ENCODE results near the gene ACSS2.

Gene ACSS2

DNA sequence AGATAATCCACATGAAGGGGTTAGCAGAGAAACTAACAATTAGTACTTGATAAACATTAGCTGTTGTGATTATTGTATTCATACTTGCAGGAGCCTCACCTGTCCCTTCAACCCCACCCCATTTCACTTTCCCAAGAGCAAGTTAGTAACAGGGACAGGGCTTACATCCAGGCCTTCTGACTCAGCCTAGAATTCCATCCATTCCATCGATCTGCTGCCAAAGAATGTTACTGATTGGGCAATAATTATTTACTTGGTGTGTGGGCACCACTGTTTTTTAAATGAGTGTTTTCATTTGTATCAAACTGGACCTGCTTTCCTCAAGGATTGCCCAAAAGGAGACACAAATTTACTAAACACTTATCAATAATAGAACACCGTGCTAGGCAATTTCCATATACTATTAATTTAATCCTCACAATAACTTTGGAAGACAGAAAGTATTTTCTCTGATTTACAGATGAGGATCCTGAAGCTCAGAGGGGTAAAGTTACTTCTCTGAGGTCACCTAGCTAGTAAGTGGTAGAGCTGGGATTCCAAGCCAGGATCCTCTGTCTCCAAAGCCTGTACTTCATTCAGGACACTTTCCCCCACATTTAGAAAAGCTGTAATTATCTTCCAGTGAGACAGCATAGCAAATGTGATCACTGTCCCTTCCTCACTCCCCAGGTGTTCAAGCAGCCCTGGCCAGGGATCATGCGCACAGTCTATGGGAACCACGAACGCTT lies 46.4 kb downstream of the ACSS2 start:
- no peak for DNase-seq (ENCODE audit: insufficient read length)
- TF ChIP-seq TAF1 (IDR thresholded peaks at IDR 0.05; ENCODE audit: borderline replicate concordance, low read depth, low read length): no peak
- no peak for TF ChIP-seq POLR2A (IDR thresholded peaks at IDR 0.05; ENCODE audit: low read depth, low read length)
- TF ChIP-seq POLR2AphosphoS5 (IDR thresholded peaks at IDR 0.05; ENCODE audit: low read depth, low read length): no peak

DNA sequence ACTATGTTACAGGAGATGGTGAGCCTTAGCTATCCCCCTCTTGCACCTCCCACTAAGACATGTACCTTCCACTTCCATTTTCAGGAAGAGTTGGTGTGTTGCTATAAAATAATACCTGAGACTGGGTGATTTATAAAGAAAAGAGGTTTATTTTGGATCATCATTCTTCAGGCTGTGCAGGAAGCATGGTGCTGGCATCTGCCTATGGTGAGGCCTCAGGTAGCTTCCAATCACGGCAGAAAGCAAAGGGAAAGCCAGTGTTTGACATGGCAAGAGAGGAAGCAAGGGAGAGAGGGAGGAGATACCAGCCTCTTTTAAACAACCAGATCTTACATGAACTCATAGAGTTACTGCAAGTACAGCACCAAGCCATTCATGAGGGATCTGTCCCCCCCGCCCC lies 47.0 kb downstream of the ACSS2 start:
- no peak for DNase-seq (ENCODE audit: insufficient read length)
- no peak for FAIRE-seq
- TF ChIP-seq POLR2AphosphoS5 (IDR thresholded peaks at IDR 0.05; ENCODE audit: low read depth, low read length) (no peak), TAF1 (IDR thresholded peaks at IDR 0.05; ENCODE audit: borderline replicate concordance, low read depth, low read length) (no peak), POLR2A (IDR thresholded peaks at IDR 0.05; ENCODE audit: low read depth, low read length) (no peak)

More for the DNA sequence above, 46.4 kb downstream of the ACSS2 start:
- FAIRE-seq: no peak

DNA sequence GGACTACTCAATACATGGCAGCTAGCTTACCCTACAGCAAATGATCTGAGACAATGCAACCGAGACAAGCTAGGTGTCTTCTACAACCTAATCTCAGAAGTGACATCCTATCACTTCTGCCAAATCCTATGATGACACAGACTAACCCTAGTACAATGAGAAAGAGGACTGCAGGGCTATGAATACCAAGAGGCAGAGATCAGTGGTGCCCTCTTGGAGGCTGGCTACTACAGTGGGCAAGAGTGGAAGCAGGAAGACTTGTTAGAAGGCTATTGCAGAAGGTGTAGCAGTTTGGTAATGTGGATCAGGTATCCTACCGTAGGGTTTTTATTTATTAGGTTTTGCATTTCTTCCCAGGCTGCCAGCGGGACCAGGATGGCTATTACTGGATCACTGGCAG lies 48.9 kb downstream of the ACSS2 start:
- no peak for TF ChIP-seq POLR2AphosphoS5 (IDR thresholded peaks at IDR 0.05; ENCODE audit: low read depth, low read length)
- no peak for TF ChIP-seq TAF1 (IDR thresholded peaks at IDR 0.05; ENCODE audit: borderline replicate concordance, low read depth, low read length)
- DNase-seq (ENCODE audit: insufficient read length) (no peak), FAIRE-seq (no peak)

DNA sequence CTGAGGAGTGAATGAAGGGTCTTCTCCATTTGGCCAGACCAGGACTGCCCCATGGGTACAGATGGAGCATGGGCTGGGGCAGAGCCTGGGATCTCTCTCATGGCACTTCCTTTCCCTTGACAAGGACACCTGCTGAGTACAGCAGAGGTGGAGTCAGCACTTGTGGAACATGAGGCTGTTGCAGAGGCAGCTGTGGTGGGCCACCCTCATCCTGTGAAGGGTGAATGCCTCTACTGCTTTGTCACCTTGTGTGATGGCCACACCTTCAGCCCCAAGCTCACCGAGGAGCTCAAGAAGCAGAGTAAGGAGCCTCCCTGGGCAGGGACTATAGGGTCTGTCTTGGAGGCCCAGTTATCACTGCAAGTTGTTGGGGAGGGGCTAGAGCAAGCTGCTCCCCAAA lies 49.6 kb downstream of the ACSS2 start:
- DNase-seq (ENCODE audit: insufficient read length): no peak
- TF ChIP-seq TAF1 (IDR thresholded peaks at IDR 0.05; ENCODE audit: borderline replicate concordance, low read depth, low read length): no peak
- no peak for TF ChIP-seq POLR2AphosphoS5 (IDR thresholded peaks at IDR 0.05; ENCODE audit: low read depth, low read length)
- TF ChIP-seq POLR2A (IDR thresholded peaks at IDR 0.05; ENCODE audit: low read depth, low read length): no peak
- no peak for FAIRE-seq

DNA sequence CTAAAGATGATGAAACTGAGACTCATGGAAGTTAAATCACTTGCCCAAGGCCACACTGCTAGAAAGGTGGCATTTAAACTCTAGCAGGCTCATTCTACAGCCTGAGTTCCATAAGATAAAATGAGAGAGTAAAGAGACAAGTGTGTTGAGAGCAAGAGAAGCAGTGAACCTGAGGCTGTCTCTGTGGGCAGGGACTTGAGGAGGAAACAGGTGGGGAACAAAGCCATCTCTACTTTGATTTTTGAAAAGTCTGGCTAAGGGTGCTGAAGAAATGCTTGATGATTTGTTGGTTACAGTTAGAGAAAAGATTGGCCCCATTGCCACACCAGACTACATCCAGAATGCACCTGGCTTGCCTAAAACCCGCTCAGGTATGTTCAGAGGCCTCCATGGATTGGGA lies 50.2 kb downstream of the ACSS2 start:
- FAIRE-seq: no peak
- no peak for TF ChIP-seq POLR2A (IDR thresholded peaks at IDR 0.05; ENCODE audit: low read depth, low read length)
- TF ChIP-seq POLR2AphosphoS5 (IDR thresholded peaks at IDR 0.05; ENCODE audit: low read depth, low read length): no peak
- no peak for TF ChIP-seq TAF1 (IDR thresholded peaks at IDR 0.05; ENCODE audit: borderline replicate concordance, low read depth, low read length)
- no peak for DNase-seq (ENCODE audit: insufficient read length)

DNA sequence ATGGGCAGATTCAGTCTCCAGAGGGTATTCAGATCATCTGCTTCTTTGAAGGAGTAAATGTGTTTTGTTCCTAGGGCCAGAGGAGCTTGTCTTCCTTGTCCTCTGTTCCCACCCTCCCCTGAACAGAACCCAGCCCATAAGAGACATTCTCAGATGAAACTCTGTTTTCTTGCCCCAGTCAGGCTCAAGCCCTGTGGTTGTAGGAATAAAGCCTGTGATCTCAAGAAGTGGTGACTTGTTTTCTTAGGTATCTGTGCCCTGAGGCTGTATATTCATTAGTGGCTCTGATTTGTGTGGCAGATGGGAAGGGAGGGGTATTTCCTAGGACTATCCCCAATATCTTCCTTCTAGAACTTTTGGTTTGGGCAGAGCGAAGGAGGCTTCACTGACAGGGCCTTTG lies 51.3 kb downstream of the ACSS2 start:
- DNase-seq (ENCODE audit: insufficient read length) (no peak), FAIRE-seq (no peak)
- TF ChIP-seq TAF1 (IDR thresholded peaks at IDR 0.05; ENCODE audit: borderline replicate concordance, low read depth, low read length) (no peak), POLR2AphosphoS5 (IDR thresholded peaks at IDR 0.05; ENCODE audit: low read depth, low read length) (no peak), POLR2A (IDR thresholded peaks at IDR 0.05; ENCODE audit: low read depth, low read length) (no peak)

DNA sequence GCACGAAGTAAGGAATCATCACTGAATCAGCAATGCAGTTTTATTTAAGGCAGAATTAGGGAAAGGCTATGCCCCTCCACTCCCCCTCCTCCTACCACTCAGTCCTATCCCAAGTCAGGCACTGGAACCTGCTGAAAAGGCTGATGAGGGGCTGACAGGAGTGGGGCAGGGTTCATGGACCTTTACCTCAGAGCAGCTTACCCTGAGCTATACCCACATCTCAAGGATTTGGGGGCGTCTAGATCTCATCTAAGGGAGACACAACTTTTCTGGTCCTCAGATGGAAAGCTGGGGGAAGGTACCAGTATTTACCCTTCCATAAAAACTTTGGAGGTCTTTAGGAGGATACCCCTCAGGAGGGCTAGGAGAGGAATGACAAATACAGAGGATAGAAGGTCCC lies 52.0 kb downstream of the ACSS2 start:
- DNase-seq (ENCODE audit: insufficient read length) (no peak), FAIRE-seq (no peak)
- TF ChIP-seq TAF1 (IDR thresholded peaks at IDR 0.05; ENCODE audit: borderline replicate concordance, low read depth, low read length): no peak
- no peak for TF ChIP-seq POLR2A (IDR thresholded peaks at IDR 0.05; ENCODE audit: low read depth, low read length)
- no peak for TF ChIP-seq POLR2AphosphoS5 (IDR thresholded peaks at IDR 0.05; ENCODE audit: low read depth, low read length)

DNA sequence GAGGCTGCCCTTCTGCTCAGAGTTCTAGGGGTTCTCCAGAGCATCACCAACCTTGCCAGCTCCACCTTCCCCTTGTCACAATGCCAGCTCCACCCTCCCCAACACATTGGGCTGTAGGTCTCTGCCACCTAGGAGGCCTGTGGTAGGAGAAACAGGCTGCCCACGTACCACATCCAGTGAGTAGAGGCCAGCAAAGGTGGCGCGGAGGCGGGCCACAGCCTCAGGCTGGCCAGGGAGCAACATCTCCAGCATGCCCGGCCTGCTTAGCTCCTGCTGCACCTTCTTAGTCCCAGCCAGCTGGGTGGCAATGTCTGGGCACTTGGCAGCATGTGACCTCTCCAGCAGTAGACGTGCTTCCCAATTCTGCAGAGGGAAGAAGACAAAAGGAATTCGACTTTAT lies 55.4 kb downstream of the ACSS2 start:
- TF ChIP-seq POLR2A (IDR thresholded peaks at IDR 0.05; ENCODE audit: low read depth, low read length) (no peak), POLR2AphosphoS5 (IDR thresholded peaks at IDR 0.05; ENCODE audit: low read depth, low read length) (no peak), TAF1 (IDR thresholded peaks at IDR 0.05; ENCODE audit: borderline replicate concordance, low read depth, low read length) (no peak)
- DNase-seq (ENCODE audit: insufficient read length): no peak
- no peak for FAIRE-seq

DNA sequence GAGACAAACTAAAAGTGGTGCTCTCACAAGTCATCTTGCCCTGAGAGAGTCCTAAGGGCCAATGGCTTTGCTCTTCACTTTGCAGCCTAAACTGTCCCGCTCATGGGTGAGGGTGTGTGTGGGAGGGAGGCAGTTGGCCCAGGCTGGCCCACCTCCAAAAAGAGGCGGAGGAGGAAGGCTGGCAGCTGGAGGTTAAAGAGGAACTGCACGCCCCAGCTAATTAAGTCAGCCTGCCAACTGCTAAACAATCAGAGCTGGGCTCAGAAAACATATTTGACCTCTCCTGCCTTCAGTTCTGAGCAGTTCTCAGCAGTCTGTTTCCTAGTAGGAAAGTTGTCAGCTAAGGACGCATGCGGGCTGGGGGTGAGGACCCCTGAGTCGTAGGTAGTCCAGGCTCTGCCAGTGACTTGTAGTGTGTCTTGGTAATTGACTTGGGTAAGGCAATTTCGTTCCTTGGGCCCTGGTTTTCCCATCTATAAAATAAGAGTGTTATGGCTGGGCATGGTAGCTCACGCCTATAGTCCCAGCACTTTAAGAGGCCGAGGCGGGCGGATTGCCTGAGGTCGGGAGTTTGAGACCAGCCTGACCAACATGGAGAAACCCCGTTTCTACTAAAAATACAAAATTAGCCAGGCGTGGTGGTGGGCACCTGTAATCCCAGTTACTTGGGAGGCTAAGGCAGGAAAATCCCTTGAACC lies 62.2 kb downstream of the ACSS2 start:
- FAIRE-seq (no peak), DNase-seq (ENCODE audit: insufficient read length) (no peak)
- TF ChIP-seq POLR2A (IDR thresholded peaks at IDR 0.05; ENCODE audit: low read depth, low read length) (no peak), POLR2AphosphoS5 (IDR thresholded peaks at IDR 0.05; ENCODE audit: low read depth, low read length) (no peak), TAF1 (IDR thresholded peaks at IDR 0.05; ENCODE audit: borderline replicate concordance, low read depth, low read length) (no peak)

DNA sequence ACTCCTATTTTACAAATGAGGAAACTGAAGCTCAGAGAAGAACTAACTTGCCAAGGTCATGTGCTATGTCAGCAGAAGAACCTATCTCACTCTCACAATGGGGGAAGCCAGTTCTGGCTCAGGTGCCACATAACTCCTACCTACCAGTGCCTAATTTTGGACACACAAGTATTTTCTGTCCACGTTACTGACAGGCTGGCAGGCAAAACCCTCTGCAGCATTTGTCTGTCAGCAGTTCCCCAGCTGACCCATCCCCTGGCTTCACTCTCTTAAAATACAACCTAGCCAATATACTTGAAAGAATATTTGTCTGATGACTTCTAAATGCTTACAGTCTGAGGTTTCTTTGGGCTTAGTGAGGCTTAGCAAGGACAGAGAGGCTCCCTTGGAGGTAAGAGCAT lies 63.7 kb downstream of the ACSS2 start:
- FAIRE-seq (no peak), DNase-seq (ENCODE audit: insufficient read length) (no peak)
- no peak for TF ChIP-seq POLR2AphosphoS5 (IDR thresholded peaks at IDR 0.05; ENCODE audit: low read depth, low read length)
- no peak for TF ChIP-seq TAF1 (IDR thresholded peaks at IDR 0.05; ENCODE audit: borderline replicate concordance, low read depth, low read length)
- no peak for TF ChIP-seq POLR2A (IDR thresholded peaks at IDR 0.05; ENCODE audit: low read depth, low read length)

DNA sequence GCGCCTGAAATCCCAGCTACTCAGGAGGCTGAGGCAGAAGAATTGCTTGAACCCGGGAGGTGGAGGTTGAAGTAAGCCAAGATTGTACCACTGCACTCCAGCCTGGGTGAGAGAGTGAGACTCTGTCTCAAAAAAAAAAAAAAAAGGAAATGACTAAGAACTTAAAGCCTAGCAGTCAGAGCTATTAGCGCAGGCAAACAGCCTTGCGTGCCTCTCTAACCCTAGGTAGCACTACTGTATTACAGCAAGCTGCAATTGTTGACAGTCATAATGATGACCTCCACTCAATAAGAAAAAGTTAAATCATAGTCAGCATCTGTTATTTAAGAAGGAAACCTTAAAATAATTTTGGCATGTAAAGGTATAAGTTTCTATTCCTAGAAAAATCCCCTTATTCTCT lies 64.8 kb downstream of the ACSS2 start:
- TF ChIP-seq POLR2AphosphoS5 (IDR thresholded peaks at IDR 0.05; ENCODE audit: low read depth, low read length) (no peak), POLR2A (IDR thresholded peaks at IDR 0.05; ENCODE audit: low read depth, low read length) (no peak), TAF1 (IDR thresholded peaks at IDR 0.05; ENCODE audit: borderline replicate concordance, low read depth, low read length) (no peak)
- FAIRE-seq (no peak), DNase-seq (ENCODE audit: insufficient read length) (no peak)

DNA sequence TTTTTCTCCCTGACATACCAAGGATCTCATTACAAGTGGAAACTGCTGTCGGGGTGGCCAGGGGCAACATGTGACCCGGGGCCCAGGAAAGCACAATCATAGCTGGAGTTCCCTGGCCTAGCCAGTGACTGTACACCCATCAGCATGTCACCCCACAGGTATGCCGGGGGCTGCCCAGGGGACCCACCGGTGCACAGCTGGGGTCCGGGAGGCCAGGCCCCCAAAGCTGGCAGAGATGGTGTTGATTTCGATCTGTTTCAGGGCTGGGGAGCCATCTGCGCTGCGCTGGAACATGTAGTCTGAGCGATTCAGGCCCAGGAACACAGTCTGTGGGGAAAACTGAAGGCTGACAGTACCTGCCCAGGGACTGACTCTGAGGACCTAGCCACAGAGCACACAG lies 65.9 kb downstream of the ACSS2 start:
- TF ChIP-seq TAF1 (IDR thresholded peaks at IDR 0.05; ENCODE audit: borderline replicate concordance, low read depth, low read length): no peak
- TF ChIP-seq POLR2AphosphoS5 (IDR thresholded peaks at IDR 0.05; ENCODE audit: low read depth, low read length): no peak
- TF ChIP-seq POLR2A (IDR thresholded peaks at IDR 0.05; ENCODE audit: low read depth, low read length): no peak
- FAIRE-seq: no peak
- DNase-seq (ENCODE audit: insufficient read length): no peak

All from GM12892 (cell line).